Measurements from ENCODE around the gene C3orf18.

- TF ChIP-seq, protein P1, sequence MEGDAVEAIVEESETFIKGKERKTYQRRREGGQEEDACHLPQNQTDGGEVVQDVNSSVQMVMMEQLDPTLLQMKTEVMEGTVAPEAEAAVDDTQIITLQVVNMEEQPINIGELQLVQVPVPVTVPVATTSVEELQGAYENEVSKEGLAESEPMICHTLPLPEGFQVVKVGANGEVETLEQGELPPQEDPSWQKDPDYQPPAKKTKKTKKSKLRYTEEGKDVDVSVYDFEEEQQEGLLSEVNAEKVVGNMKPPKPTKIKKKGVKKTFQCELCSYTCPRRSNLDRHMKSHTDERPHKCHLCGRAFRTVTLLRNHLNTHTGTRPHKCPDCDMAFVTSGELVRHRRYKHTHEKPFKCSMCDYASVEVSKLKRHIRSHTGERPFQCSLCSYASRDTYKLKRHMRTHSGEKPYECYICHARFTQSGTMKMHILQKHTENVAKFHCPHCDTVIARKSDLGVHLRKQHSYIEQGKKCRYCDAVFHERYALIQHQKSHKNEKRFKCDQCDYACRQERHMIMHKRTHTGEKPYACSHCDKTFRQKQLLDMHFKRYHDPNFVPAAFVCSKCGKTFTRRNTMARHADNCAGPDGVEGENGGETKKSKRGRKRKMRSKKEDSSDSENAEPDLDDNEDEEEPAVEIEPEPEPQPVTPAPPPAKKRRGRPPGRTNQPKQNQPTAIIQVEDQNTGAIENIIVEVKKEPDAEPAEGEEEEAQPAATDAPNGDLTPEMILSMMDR (IDR thresholded peaks at IDR 0.05), result no peak
- TF ChIP-seq POLR2A (IDR thresholded peaks at IDR 0.05), result no peak
Observed at GRCh38 chr3:50608278-50608677, 40.7 kb upstream of the C3orf18 start.

Data from adrenal gland (tissue), 5 donors.